K562 (cell line): ENCODE data around the gene SPATA2L. TPM values are rescaled to one million over a fixed set of nuclear protein-coding genes. Genes with fewer than 3 reads are reported as not detected.

Source experiments
- CREB1 ChIP-seq, 2 experiments: sonication (generic) in 1 of 2; formaldehyde crosslinking in 1 of 2; IDR thresholded peaks; 2 replicates each; pipeline versions ENCODE4 v1.6.1 to v1.8.0; 2012 to 2022; ENCODE audit warnings: inconsistent platforms in 1 of 2, mild to moderate bottlenecking in 1 of 2, missing genetic modification reagents in 1 of 2, moderate library complexity in 1 of 2
- NFIX ChIP-seq: fragments of 250-450 bp; sonication (Bioruptor Pico); IDR thresholded peaks from 2 replicates; pipeline ENCODE4 v1.4.0; 2020; ENCODE audit warnings: low read depth, mild to moderate bottlenecking, moderate library complexity
- PCBP1 ChIP-seq: fragments of 200-400 bp; formaldehyde crosslinking; IDR thresholded peaks from 2 replicates; pipeline ENCODE4 v1.6.1; 2018; ENCODE audit warnings: mild to moderate bottlenecking, low read depth, low read length; ENCODE audit not compliant: poor library complexity, severe bottlenecking
- POLR2G ChIP-seq: fragments of 200-400 bp; formaldehyde crosslinking; IDR thresholded peaks from 2 replicates; pipeline ENCODE4 v1.6.1; 2017; ENCODE audit warnings: low read depth, mild to moderate bottlenecking, antibody characterized with exemption, low read length, moderate library complexity
- PPARD ChIP-seq: fragments of 250-450 bp; sonication (Bioruptor Pico); IDR thresholded peaks from 2 replicates; pipeline ENCODE4 v1.8.0; 2022; ENCODE audit warnings: inconsistent platforms, mild to moderate bottlenecking, moderate library complexity
- PYGO2 ChIP-seq: fragments of 450-650 bp; IDR thresholded peaks from 2 replicates; pipeline ENCODE4 v1.6.1; 2016; ENCODE audit warnings: mild to moderate bottlenecking, missing genetic modification characterization, moderate library complexity, missing compliant biosample characterization
- RBFOX2 ChIP-seq: fragments of 200-400 bp; formaldehyde crosslinking; IDR thresholded peaks from 2 replicates; pipeline ENCODE4 v1.6.1; 2017; ENCODE audit warnings: low read depth, mild to moderate bottlenecking, low read length, moderate library complexity
- THRAP3 ChIP-seq: fragments of 450-650 bp; IDR thresholded peaks from 2 replicates; pipeline ENCODE4 v1.6.1; 2016; ENCODE audit warnings: mild to moderate bottlenecking, inconsistent platforms, borderline replicate concordance
- polyA plus RNA-seq, 8 experiments: library from polyadenylated mRNA; depleted of rRNA in 4 of 8; stranded (reverse) in 5 of 8; unstranded in 3 of 8; fragments of >200 nt; fragmentation: Nextera tagmentation in 2 of 8; fragmentation: Illumina TruSeq in 1 of 8; extraction: Ambion mirVana in 2 of 8; extraction: Trizol in 1 of 8; gene quantifications; 2 replicates each; pipeline versions ENCODE4 v1.2.1 to v1.2.3, GENCODE V29; 2011 to 2014; ENCODE audit warnings: inconsistent platforms in 1 of 8, missing spikeins in 1 of 8
- total RNA-seq, 7 experiments: library from RNA; depleted of rRNA in 6 of 7; stranded (reverse); fragments of >200 nt in 6 of 7; fragmentation: Illumina TruSeq in 2 of 7; extraction: Trizol in 2 of 7; gene quantifications; 2 replicates each; pipeline versions ENCODE4 v1.2.1 to v1.2.3, GENCODE V29; 2011 to 2021; ENCODE audit warnings: low replicate concordance in 1 of 7
- TF ChIP-seq, protein P1 (sequence below): fragments of 200-800 bp; sonication (Bioruptor generic); IDR thresholded peaks from 2 replicates; pipeline ENCODE4 v1.6.1; 2017; ENCODE audit warnings: missing genetic modification characterization, missing compliant biosample characterization
- TF ChIP-seq, protein P2 (sequence below), 2 experiments: IDR thresholded peaks; 2 replicates each; pipeline ENCODE4 v1.6.1; 2012; ENCODE audit warnings: improper control_type of control experiment in 2 of 2, low read depth in 2 of 2, low read length in 2 of 2, borderline replicate concordance in 1 of 2
- TF ChIP-seq, protein P3 (sequence below): sonication (generic); formaldehyde crosslinking; IDR thresholded peaks from 2 replicates; pipeline ENCODE4 v1.8.0; 2022; ENCODE audit warnings: missing genetic modification reagents, mild to moderate bottlenecking, borderline replicate concordance
- TF ChIP-seq, protein P4 (sequence below): IDR thresholded peaks from 2 replicates; pipeline ENCODE4 v1.6.1; 2016; ENCODE audit warnings: missing genetic modification characterization, missing compliant biosample characterization

Gene SPATA2L
- total and polyA plus RNA-seq, 9 of the 15 experiments (the other 6 are each of a cell fraction or from before 2014, with no cell fraction given), result 0.13 to 19.2 (median 4.8) TPM; not detected in 1

DNA sequence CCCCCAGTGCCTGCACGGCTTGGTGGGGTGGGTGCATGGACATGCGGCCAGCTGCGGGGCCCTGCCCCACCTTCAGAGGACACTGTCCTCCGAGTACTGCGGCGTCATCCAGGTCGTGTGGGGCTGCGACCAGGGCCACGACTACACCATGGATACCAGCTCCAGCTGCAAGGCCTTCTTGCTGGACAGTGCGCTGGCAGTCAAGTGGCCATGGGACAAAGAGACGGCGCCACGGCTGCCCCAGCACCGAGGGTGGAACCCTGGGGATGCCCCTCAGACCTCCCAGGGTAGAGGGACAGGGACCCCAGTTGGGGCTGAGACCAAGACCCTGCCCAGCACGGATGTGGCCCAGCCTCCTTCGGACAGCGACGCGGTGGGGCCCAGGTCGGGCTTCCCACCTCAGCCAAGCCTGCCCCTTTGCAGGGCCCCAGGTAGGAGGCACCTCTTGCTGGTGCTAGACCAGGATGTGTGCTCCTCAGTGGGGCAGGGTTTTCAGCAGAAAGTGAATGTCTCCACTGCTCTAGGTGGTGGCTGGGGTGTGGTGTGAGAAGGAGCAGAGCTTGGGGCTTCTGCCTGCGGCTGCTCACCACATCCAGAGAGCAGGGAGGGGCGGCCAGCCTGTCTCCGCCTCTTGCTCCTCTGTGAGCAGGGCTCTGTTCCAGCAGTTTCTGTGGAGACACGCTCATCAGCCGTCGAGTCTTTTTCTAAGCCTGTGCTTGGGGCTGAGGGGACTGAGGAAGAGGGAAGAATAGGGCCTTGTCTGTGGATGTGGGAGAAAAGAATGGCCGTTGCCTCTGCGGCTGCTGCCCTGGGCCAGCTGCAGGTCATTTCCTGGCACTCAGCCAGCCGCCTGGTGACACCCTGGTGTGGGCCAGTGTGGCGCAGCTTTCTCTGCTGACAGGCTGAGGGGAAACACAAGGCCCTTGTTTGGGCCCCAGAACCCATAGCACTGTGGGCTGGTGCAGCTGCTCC lies 22.1 kb upstream of the SPATA2L start (continued):
- TF ChIP-seq, protein P1, sequence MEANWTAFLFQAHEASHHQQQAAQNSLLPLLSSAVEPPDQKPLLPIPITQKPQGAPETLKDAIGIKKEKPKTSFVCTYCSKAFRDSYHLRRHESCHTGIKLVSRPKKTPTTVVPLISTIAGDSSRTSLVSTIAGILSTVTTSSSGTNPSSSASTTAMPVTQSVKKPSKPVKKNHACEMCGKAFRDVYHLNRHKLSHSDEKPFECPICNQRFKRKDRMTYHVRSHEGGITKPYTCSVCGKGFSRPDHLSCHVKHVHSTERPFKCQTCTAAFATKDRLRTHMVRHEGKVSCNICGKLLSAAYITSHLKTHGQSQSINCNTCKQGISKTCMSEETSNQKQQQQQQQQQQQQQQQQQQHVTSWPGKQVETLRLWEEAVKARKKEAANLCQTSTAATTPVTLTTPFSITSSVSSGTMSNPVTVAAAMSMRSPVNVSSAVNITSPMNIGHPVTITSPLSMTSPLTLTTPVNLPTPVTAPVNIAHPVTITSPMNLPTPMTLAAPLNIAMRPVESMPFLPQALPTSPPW (CRISPR knock-in tag), result no peak
- TF ChIP-seq NFIX, result 0 out of 2 replicates have a peak, but pooled peaks have one; percentile 38
- TF ChIP-seq POLR2G, result peak; percentile 75
- TF ChIP-seq, protein P2, sequence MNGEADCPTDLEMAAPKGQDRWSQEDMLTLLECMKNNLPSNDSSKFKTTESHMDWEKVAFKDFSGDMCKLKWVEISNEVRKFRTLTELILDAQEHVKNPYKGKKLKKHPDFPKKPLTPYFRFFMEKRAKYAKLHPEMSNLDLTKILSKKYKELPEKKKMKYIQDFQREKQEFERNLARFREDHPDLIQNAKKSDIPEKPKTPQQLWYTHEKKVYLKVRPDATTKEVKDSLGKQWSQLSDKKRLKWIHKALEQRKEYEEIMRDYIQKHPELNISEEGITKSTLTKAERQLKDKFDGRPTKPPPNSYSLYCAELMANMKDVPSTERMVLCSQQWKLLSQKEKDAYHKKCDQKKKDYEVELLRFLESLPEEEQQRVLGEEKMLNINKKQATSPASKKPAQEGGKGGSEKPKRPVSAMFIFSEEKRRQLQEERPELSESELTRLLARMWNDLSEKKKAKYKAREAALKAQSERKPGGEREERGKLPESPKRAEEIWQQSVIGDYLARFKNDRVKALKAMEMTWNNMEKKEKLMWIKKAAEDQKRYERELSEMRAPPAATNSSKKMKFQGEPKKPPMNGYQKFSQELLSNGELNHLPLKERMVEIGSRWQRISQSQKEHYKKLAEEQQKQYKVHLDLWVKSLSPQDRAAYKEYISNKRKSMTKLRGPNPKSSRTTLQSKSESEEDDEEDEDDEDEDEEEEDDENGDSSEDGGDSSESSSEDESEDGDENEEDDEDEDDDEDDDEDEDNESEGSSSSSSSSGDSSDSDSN (IDR thresholded peaks at IDR 0.05; ENCODE audit: borderline replicate concordance in 1 of 2, low read depth in 2 of 2, low read length in 2 of 2), result no peak
- no peak for TF ChIP-seq PCBP1
- TF ChIP-seq, protein P3, sequence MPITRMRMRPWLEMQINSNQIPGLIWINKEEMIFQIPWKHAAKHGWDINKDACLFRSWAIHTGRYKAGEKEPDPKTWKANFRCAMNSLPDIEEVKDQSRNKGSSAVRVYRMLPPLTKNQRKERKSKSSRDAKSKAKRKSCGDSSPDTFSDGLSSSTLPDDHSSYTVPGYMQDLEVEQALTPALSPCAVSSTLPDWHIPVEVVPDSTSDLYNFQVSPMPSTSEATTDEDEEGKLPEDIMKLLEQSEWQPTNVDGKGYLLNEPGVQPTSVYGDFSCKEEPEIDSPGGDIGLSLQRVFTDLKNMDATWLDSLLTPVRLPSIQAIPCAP, result no peak
- TF ChIP-seq, protein P4, sequence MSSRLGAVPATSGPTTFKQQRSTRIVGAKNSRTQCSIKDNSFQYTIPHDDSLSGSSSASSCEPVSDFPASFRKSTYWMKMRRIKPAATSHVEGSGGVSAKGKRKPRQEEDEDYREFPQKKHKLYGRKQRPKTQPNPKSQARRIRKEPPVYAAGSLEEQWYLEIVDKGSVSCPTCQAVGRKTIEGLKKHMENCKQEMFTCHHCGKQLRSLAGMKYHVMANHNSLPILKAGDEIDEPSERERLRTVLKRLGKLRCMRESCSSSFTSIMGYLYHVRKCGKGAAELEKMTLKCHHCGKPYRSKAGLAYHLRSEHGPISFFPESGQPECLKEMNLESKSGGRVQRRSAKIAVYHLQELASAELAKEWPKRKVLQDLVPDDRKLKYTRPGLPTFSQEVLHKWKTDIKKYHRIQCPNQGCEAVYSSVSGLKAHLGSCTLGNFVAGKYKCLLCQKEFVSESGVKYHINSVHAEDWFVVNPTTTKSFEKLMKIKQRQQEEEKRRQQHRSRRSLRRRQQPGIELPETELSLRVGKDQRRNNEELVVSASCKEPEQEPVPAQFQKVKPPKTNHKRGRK, result no peak
- no peak for TF ChIP-seq CREB1 (IDR thresholded peaks at IDR 0.05)
- TF ChIP-seq CREB1 (CRISPR knock-in tag; IDR thresholded peaks at IDR 0.05), result no peak
- peak; percentile 53 for TF ChIP-seq RBFOX2
- TF ChIP-seq PPARD (CRISPR knock-in tag), result no peak
- no peak for TF ChIP-seq THRAP3
- no peak for TF ChIP-seq PYGO2 (tag)
